ENCODE results near the gene OR2T1.
"Not testable (repeated sequence)": the region's sequence is repeated elsewhere in the genome, so short reads cannot be mapped to it uniquely, and the experiment has no call there.

OR2T1 gene

DNA sequence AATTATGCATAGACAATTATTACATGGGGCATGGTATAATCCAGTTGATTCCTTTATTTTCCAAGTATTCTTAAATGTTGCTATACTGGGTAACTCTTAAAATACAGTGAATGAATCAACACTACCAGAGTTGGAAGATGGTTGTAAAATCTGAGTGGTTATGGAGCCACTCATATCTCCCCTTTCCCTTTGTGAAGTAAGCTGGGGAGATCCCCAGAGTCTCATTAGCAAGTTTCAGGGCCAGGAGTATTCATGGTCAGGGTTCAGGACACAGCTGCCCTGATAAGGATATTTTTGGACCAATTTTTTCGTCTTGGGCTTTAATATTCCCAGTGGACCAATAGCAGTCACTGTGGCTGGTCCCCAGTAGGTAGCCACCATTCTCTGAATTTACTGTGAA is 35.8 kb downstream of the OR2T1 start:
- DNase-seq: not testable (repeated sequence)

DNA sequence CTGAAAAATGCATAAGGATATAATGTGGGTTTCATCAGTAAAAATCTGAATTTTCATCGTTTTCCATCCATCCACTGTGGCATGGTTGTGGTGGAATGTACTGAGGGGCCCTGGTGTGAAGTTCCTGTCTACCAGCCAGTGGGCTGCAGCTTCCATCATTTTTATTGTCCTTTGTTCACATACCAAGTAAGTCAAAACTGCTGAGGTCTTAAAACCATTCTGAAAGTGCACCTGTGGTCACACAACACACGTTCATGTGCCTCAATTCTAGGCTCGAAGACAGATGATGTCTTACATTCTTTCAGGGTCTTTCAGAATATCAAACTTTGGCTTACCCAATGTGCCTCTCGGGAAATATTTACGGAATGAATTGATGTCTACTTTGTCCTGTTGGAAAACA is 36.4 kb downstream of the OR2T1 start:
- not testable (repeated sequence) for DNase-seq

GRCh38 chr1:248442500-248443277 is 39.8 kb downstream of the OR2T1 start:
- not testable (repeated sequence) for DNase-seq

GRCh38 chr1:248444603-248445002 is 41.8 kb downstream of the OR2T1 start:
- DNase-seq: not testable (repeated sequence)

GRCh38 chr1:248445399-248445798 is 42.6 kb downstream of the OR2T1 start, which contains the start of gene OR2T2:
OR2T2 (plus strand) TSS chr1:248445637; CDS start chr1:248452798, 7,161 bp downstream.
- not testable (repeated sequence) for DNase-seq

GRCh38 chr1:248448409-248449074 is 45.7 kb downstream of the OR2T1 start:
- DNase-seq: not testable (repeated sequence)

DNA sequence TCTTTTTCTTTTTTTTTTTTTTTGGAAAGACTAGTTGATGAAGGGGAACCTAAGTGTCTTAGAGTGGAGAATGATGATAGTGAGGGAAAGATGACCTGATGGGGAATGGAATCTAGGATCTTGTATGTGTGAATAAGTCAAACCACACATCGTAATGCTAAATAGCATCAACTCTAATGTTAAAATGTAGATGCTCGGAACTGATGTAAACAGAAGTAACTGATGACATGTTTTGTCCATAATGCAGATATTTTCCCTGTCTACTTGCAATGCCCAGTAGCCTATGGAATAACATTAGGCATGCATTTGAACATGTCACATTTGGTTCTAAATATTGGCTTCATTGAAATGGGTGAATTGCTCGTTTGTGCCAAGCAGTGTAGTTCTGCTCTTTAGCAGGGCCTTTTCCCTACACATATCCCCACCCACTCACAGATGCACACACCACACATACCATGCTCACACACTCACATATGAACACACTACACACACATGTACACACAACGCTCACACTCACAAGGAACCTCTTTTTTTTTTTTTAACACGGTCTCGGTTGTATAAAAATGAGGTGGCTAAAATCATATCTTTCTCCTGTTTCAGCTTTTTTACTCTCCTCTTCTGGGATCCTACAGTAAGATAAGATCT is 47.1 kb downstream of the OR2T1 start:
- not testable (repeated sequence) for DNase-seq

- not testable (repeated sequence) for DNase-seq
Observed at GRCh38 chr1:248450466-248451145, 47.8 kb downstream of the OR2T1 start.

DNA sequence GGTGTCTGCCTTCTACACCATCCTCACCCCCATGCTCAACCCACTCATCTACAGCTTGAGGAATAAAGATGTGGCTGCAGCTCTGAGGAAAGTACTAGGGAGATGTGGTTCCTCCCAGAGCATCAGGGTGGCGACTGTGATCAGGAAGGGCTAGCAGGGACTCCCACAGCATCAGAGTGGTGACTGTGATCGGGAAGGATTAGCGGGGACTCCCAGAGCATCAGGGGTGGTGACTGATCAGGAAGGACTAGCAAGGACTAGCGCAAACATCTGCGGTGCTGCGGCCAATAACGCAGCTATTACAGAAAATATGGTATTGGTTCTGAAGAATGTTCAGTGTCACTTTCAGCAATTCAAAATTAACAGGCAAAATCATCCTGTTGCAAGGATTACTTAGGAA is 50.8 kb downstream of the OR2T1 start:
- DNase-seq: not testable (repeated sequence)

DNA sequence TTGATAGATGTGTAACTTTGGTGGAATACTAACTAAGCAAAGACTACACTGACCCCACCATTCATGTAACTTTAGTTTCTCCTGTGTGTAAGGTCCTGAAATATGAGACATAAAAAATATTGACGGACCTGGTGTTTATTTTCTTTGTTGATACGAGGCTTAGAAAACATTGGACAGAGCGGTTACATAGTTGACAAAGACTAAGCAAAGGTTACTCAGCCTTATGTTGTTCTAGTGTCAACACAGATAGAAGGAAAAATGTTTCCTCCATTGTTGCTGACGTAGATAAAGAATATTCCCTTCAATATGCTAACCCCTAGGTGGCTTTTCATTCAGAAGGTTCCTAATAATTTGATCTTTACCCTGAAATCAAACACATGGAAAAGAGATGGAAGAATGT is 52.2 kb downstream of the OR2T1 start:
- not testable (repeated sequence) for DNase-seq

DNA sequence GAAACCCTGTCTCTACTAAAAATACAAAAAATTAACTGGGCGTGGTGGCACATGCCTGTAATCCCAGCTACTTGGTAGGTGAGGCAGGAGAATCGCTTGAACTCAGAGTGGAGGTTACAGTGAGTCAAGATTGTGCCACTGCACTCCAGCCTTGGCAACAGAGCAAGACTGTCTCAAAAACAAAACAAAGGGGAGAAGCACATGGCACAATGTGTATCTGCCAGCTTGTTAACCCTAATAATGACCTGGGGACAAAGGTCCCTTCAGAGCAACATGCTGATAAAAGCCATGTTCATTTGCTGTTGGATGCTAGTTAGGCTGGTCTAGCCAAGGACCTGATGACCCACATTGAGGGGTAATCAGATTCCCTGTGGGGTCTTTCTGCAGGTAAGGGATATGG is 53.8 kb downstream of the OR2T1 start:
- not testable (repeated sequence) for DNase-seq
